Caco-2 (cell line): Measurements from ENCODE around the gene MTRF1L. TPM values are rescaled to one million over a fixed set of nuclear protein-coding genes. Genes with fewer than 3 reads are reported as not detected.
"Not testable (repeated sequence)": the region's sequence is repeated elsewhere in the genome, so short reads cannot be mapped to it uniquely, and the experiment has no call there.

Source experiments
- BruUV-seq: library from RNA; stranded (reverse); fragments of 400-500 nt; replicated peaks from 2 replicates; lab custom pipeline; 2021; lab: Mats Ljungman, UMichigan
- CTCF ChIA-PET: fragments of 300-600 bp; sonication (Branson Sonifier 250); formaldehyde crosslinking; loops from one replicate; lab custom pipeline; 2022; ENCODE audit warnings: antibody characterized with exemption; lab: Charles Lee
- POLR2A ChIA-PET: fragments of 300-600 bp; sonication (Branson Sonifier 250); formaldehyde crosslinking; loops from one replicate; lab custom pipeline; 2022; ENCODE audit warnings: antibody characterized with exemption; lab: Charles Lee
- DNase-seq, 2 experiments: peaks; one replicate each; pipeline versions ENCODE4 v3.0.0 to v3.0.0-alpha.2; 2020 to 2022
- H3K27me3 ChIP-seq: replicated peaks from 2 replicates; pipeline ENCODE4 v1.6.0; 2011; ENCODE audit warnings: low read length; ENCODE audit not compliant: control insufficient read depth, insufficient read depth
- H3K36me3 ChIP-seq: 2 replicates; pipeline ENCODE4 v1.5.1; 2011; ENCODE audit warnings: low read length; ENCODE audit not compliant: control insufficient read depth, insufficient read depth
- H3K4me1 ChIP-seq: fragments of 250-450 bp; sonication (Bioruptor Pico); 2 replicates; pipeline ENCODE4 v1.5.1; 2020; ENCODE audit warnings: mild to moderate bottlenecking
- H3K4me3 ChIP-seq: 2 replicates; pipeline ENCODE4 v1.5.1; 2011; ENCODE audit warnings: low read depth, mild to moderate bottlenecking, control low read depth, low read length
- H3K9me3 ChIP-seq: fragments of 250-450 bp; sonication (Bioruptor Pico); 2 replicates; pipeline ENCODE4 v1.5.1; 2020; ENCODE audit warnings: mild to moderate bottlenecking, moderate library complexity
- H3K27ac Mint-ChIP-seq: one replicate; pipeline ENCODE4 v1.8.0; 2022; ENCODE audit warnings: mixed read lengths; ENCODE audit not compliant: unreplicated experiment
- H3K27me3 Mint-ChIP-seq: one replicate; pipeline ENCODE4 v1.8.0; 2022; ENCODE audit warnings: mixed read lengths; ENCODE audit not compliant: insufficient read depth, unreplicated experiment
- H3K36me3 Mint-ChIP-seq: one replicate; pipeline ENCODE4 v1.8.0; 2022; ENCODE audit warnings: mild to moderate bottlenecking, mixed read lengths; ENCODE audit not compliant: insufficient read depth, unreplicated experiment
- H3K4me1 Mint-ChIP-seq: one replicate; pipeline ENCODE4 v1.8.0; 2022; ENCODE audit warnings: low read depth, mixed read lengths; ENCODE audit not compliant: unreplicated experiment
- H3K4me3 Mint-ChIP-seq: one replicate; pipeline ENCODE4 v1.8.0; 2022; ENCODE audit warnings: mild to moderate bottlenecking, moderate library complexity, mixed read lengths; ENCODE audit not compliant: unreplicated experiment
- H3K9me3 Mint-ChIP-seq: one replicate; pipeline ENCODE4 v1.8.0; 2022; ENCODE audit warnings: mixed read lengths; ENCODE audit not compliant: unreplicated experiment
- intact Hi-C: fragments of 100-400 bp; cut with micrococcal nuclease; formaldehyde crosslinking; loops from one replicate; pipeline ENCODE4 v1.10.0; 2022; ENCODE audit not compliant: unreplicated experiment
- total RNA-seq: library from RNA; stranded (reverse); gene quantifications from 2 replicates; pipeline ENCODE4 v1.2.3, GENCODE V29; 2022
- TF ChIP-seq, protein P1 (sequence below), 2 experiments: fragments of 200-600 bp in 1 of 2; IDR thresholded peaks; 1 replicate in 1 of 2; 2 replicates in 1 of 2; pipeline versions ENCODE4 v1.5.1 to v1.8.0; 2011 to 2022; ENCODE audit warnings: antibody characterized with exemption in 1 of 2, control low read depth in 1 of 2, inconsistent platforms in 1 of 2, low read depth in 1 of 2, low read length in 1 of 2, mild to moderate bottlenecking in 1 of 2, moderate library complexity in 1 of 2; ENCODE audit not compliant: insufficient read depth in 1 of 2, severe bottlenecking in 1 of 2, unreplicated experiment in 1 of 2

The MTRF1L gene
- total RNA-seq, 1 experiment from 2014 or later = 24.4 TPM

DNA sequence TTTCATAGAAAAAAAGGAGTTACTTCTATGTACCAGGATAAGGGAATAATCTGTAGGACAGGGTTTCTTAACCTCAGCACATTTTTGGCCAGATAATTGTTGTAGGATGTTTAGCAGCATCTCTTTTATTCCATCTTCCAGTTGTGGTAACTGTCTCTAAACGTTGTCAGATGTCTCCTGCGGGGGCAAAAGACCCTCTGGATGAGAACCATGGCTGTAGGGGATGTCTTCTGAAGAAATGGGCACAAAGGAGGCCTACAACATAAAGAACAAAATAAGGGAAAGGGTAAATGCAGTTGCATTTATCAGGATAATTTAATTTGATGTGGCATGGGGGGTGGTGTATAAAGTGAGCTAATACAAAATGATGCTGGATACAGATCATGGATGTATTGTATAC is 15.5 kb downstream of the MTRF1L start:
- H3K4me1 ChIP-seq = 0 out of 2 replicates have a peak, but pooled peaks cover 6% of the 10 kb centered on the region
- H3K4me3 Mint-ChIP-seq = no peak overlapping the region
- H3K9me3 ChIP-seq = no peaks in the 10 kb centered on the region
- DNase-seq = no peak
- intact Hi-C loops = no loop called here
- CTCF ChIA-PET = no interaction called here
- H3K27me3 Mint-ChIP-seq = no peaks in the 10 kb centered on the region
- POLR2A ChIA-PET = no interaction called here
- H3K27me3 ChIP-seq = no peaks in the 10 kb centered on the region
- H3K36me3 Mint-ChIP-seq = peaks cover 52% of the 10 kb centered on the region
- H3K4me3 ChIP-seq = no peak overlapping the region
- no peaks in the 10 kb centered on the region for H3K9me3 Mint-ChIP-seq
- peaks cover 8% of the 10 kb centered on the region for H3K4me1 Mint-ChIP-seq
- TF ChIP-seq, protein P1, sequence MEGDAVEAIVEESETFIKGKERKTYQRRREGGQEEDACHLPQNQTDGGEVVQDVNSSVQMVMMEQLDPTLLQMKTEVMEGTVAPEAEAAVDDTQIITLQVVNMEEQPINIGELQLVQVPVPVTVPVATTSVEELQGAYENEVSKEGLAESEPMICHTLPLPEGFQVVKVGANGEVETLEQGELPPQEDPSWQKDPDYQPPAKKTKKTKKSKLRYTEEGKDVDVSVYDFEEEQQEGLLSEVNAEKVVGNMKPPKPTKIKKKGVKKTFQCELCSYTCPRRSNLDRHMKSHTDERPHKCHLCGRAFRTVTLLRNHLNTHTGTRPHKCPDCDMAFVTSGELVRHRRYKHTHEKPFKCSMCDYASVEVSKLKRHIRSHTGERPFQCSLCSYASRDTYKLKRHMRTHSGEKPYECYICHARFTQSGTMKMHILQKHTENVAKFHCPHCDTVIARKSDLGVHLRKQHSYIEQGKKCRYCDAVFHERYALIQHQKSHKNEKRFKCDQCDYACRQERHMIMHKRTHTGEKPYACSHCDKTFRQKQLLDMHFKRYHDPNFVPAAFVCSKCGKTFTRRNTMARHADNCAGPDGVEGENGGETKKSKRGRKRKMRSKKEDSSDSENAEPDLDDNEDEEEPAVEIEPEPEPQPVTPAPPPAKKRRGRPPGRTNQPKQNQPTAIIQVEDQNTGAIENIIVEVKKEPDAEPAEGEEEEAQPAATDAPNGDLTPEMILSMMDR (IDR thresholded peaks at IDR 0.05; ENCODE audit: insufficient read depth in 1 of 2, low read depth in 1 of 2, low read length in 1 of 2, severe bottlenecking in 1 of 2, unreplicated experiment in 1 of 2) = no peak
- H3K27ac Mint-ChIP-seq = no peak overlapping the region
- no TSS peak for BruUV-seq
- no peaks in the 10 kb centered on the region for H3K36me3 ChIP-seq

DNA sequence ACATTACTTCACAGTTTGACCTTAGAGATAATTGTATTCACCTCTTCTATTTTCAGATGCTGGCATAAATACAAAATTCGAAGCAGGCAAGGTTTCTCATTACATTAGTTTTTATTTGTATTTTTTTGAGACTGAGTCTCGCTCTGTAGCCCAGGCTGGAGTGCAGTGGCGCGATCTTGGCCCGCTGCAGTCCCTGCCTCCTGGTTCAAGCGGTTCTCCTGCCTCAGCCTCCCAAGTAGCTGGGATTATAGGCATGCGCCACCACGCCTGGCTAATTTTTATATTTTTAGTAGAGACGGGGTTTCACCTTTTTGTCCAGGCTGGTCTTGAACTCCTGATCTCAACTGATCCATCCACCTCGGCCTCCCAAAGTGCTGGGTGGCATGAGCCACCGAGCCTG is 17.2 kb downstream of the MTRF1L start:
- peaks cover 15% of the 10 kb centered on the region for H3K4me1 ChIP-seq
- H3K4me3 ChIP-seq, POLR2A ChIA-PET: not testable (repeated sequence)

GRCh38 chr6:152984513-152984872 is 18.0 kb downstream of the MTRF1L start:
- Histone ChIP-seq H3K27me3 (no peaks in the 10 kb centered on the region), H3K4me1 (peaks cover 15% of the 10 kb centered on the region), H3K36me3 (no peaks in the 10 kb centered on the region), H3K4me3 (peak overlapping the region; percentile 99), H3K9me3 (no peaks in the 10 kb centered on the region)
- Mint-ChIP-seq H3K27me3 (no peaks in the 10 kb centered on the region), H3K9me3 (no peaks in the 10 kb centered on the region), H3K4me3 (peak overlapping the region; percentile 78), H3K36me3 (peaks cover 47% of the 10 kb centered on the region), H3K4me1 (peaks cover 20% of the 10 kb centered on the region), H3K27ac (peak overlapping the region; percentile 92)
- CTCF ChIA-PET = no interaction called here
- TF ChIP-seq, protein P1 (IDR thresholded peaks at IDR 0.05; ENCODE audit: insufficient read depth in 1 of 2, low read depth in 1 of 2, low read length in 1 of 2, severe bottlenecking in 1 of 2, unreplicated experiment in 1 of 2) = no peak
- intact Hi-C loops = no loop called here
- no TSS peak for BruUV-seq
- POLR2A ChIA-PET = no interaction called here
- peak in 1 of 2 experiments; percentile 9 for DNase-seq

More for the DNA sequence above, 17.2 kb downstream of the MTRF1L start:
- H3K4me1 Mint-ChIP-seq = peaks cover 15% of the 10 kb centered on the region
- CTCF ChIA-PET, H3K4me3 Mint-ChIP-seq, DNase-seq, H3K9me3 ChIP-seq, H3K27me3 Mint-ChIP-seq, BruUV-seq, H3K27ac Mint-ChIP-seq, H3K27me3 ChIP-seq, H3K36me3 ChIP-seq, H3K9me3 Mint-ChIP-seq, intact Hi-C loops: not testable (repeated sequence)
- H3K36me3 Mint-ChIP-seq = peaks cover 50% of the 10 kb centered on the region
